HEK293T (cell line): Measurements from ENCODE around the gene ROPN1B.
"Not testable (repeated sequence)": the region's sequence is repeated elsewhere in the genome, so short reads cannot be mapped to it uniquely, and the experiment has no call there.

Experiments used
- ARNT ChIP-seq: fragments of 450-650 bp; IDR thresholded peaks from 2 replicates; pipeline ENCODE4 v1.6.1; 2017; ENCODE audit warnings: mild to moderate bottlenecking
- BHLHE40 ChIP-seq: fragments of 450-650 bp; IDR thresholded peaks from 2 replicates; pipeline ENCODE4 v1.6.1; 2016; ENCODE audit warnings: mild to moderate bottlenecking, moderate library complexity, borderline replicate concordance
- ELF4 ChIP-seq: fragments of 450-650 bp; IDR thresholded peaks from 2 replicates; pipeline ENCODE4 v1.6.1; 2017; ENCODE audit warnings: antibody characterized with exemption
- FOXA1 ChIP-seq: fragments of 450-650 bp; IDR thresholded peaks from 2 replicates; pipeline ENCODE4 v1.6.1; 2016; ENCODE audit warnings: mild to moderate bottlenecking
- FOXM1 ChIP-seq: fragments of 450-650 bp; IDR thresholded peaks from 2 replicates; pipeline ENCODE4 v1.6.1; 2017; ENCODE audit warnings: mild to moderate bottlenecking, borderline replicate concordance
- NFRKB ChIP-seq: fragments of 450-650 bp; IDR thresholded peaks from 2 replicates; pipeline ENCODE4 v1.6.1; 2016; ENCODE audit warnings: mild to moderate bottlenecking, moderate library complexity
- PKNOX1 ChIP-seq: fragments of 450-650 bp; IDR thresholded peaks from 2 replicates; pipeline ENCODE4 v1.6.1; 2016
- SP1 ChIP-seq: fragments of 450-650 bp; IDR thresholded peaks from 2 replicates; pipeline ENCODE4 v1.6.1; 2017
- SUZ12 ChIP-seq: fragments of 450-650 bp; IDR thresholded peaks from 2 replicates; pipeline ENCODE4 v1.6.1; 2016; ENCODE audit warnings: mild to moderate bottlenecking
- TARDBP ChIP-seq: fragments of 450-650 bp; IDR thresholded peaks from 2 replicates; pipeline ENCODE4 v1.6.1; 2016
- ZNF384 ChIP-seq: fragments of 450-650 bp; IDR thresholded peaks from 2 replicates; pipeline ENCODE4 v1.6.1; 2016

- not testable (repeated sequence) for TF ChIP-seq TARDBP, FOXA1, SP1, BHLHE40, FOXM1, NFRKB, ARNT, PKNOX1, ELF4, SUZ12, ZNF384
Observed at GRCh38 chr3:125977104-125977503, 8.1 kb downstream of the ROPN1B start.
